HCT116 (cell line): ENCODE measurements around the gene HIVEP3. TPM values are rescaled to one million over a fixed set of nuclear protein-coding genes. Genes with fewer than 3 reads are reported as not detected.

Experiments used
- ATAC-seq: fragments of 200-7000 bp; cut with Tn5 transposase; 2 replicates; pipeline ENCODE4 v1.9.1; 2020; ENCODE audit warnings: mild to moderate bottlenecking, moderate library complexity
- BruUV-seq: library from RNA; stranded (reverse); fragments of 400-500 nt; replicated peaks from 2 replicates; lab custom pipeline; 2021; lab: Mats Ljungman, UMichigan
- CTCF ChIA-PET: fragments of 300-600 bp; sonication (Branson Sonifier 250); formaldehyde crosslinking; loops from one replicate; lab custom pipeline; 2021; ENCODE audit warnings: antibody characterized with exemption; lab: Charles Lee
- POLR2A ChIA-PET: fragments of 300-600, 350-600 bp; sonication (Branson Sonifier 250); formaldehyde crosslinking; loops from one replicate; lab custom pipeline; 2021; ENCODE audit warnings: antibody characterized with exemption; lab: Charles Lee
- RAD21 ChIA-PET, 2 experiments: fragments of 300-600 bp; sonication (Branson Sonifier 250); formaldehyde crosslinking; loops; one replicate each; lab custom pipeline; 2023; ENCODE audit warnings: low total read pairs in 2 of 2; ENCODE audit not compliant: uncharacterized antibody in 2 of 2, unreplicated experiment in 2 of 2, low non-redundant PET in 1 of 2; lab: Charles Lee
- DNase-seq: peaks from one replicate; pipeline ENCODE4 v3.0.0-alpha.2; 2010; ENCODE audit warnings: low read depth, low spot score
- H2AFZ ChIP-seq: fragments of 200-600 bp; shearing (Covaris generic), sonication (generic); 2 replicates; pipeline ENCODE4 v1.6.1; 2017; ENCODE audit warnings: low read depth, mixed run types, mixed read lengths, antibody characterized with exemption, low read length; ENCODE audit not compliant: poor library complexity, severe bottlenecking
- H3K27ac ChIP-seq: 2 replicates; pipeline ENCODE4 v1.5.1; 2012; ENCODE audit warnings: low read depth, low read length
- H3K27me3 ChIP-seq: fragments of 200-600 bp; sonication (generic); 2 replicates; pipeline ENCODE4 v1.6.1; 2016; ENCODE audit warnings: mixed run types, low read length, mixed read lengths; ENCODE audit not compliant: insufficient read depth
- H3K36me3 ChIP-seq, 2 experiments: fragments of 200-500 bp in 1 of 2; fragments of 200-600 bp in 1 of 2; sonication (Bioruptor generic) in 1 of 2; sonication (generic) in 1 of 2; 2 replicates each; pipeline versions ENCODE4 v1.5.1 to v1.6.1; 2014 to 2016; ENCODE audit warnings: low read length in 2 of 2, inconsistent platforms in 1 of 2, mixed read lengths in 1 of 2, mixed run types in 1 of 2; ENCODE audit not compliant: insufficient read depth in 2 of 2, control insufficient read depth in 1 of 2
- H3K4me1 ChIP-seq, 2 experiments: fragments of 200-600 bp in 1 of 2; sonication (generic) in 1 of 2; 2 replicates each; pipeline versions ENCODE4 v1.5.1 to v1.6.1; 2012 to 2017; ENCODE audit warnings: low read length in 2 of 2, inconsistent platforms in 1 of 2, mild to moderate bottlenecking in 1 of 2, mixed read lengths in 1 of 2, mixed run types in 1 of 2, moderate library complexity in 1 of 2; ENCODE audit not compliant: insufficient read depth in 2 of 2, control insufficient read depth in 1 of 2
- H3K4me2 ChIP-seq: fragments of 200-600 bp; sonication (generic); 2 replicates; pipeline ENCODE4 v1.6.1; 2017; ENCODE audit warnings: mixed run types, low read length, mixed read lengths
- H3K4me3 ChIP-seq, 2 experiments: fragments of 200-600 bp in 1 of 2; sonication (generic) in 1 of 2; replicated peaks in 1 of 2; 2 replicates each; pipeline ENCODE4 v1.5.1; 2011 to 2016; ENCODE audit warnings: low read length in 2 of 2, control low read depth in 1 of 2, low read depth in 1 of 2, mild to moderate bottlenecking in 1 of 2, mixed read lengths in 1 of 2, mixed run types in 1 of 2
- H3K79me2 ChIP-seq: fragments of 200-600 bp; sonication (generic); 2 replicates; pipeline ENCODE4 v1.6.1; 2017; ENCODE audit warnings: mild to moderate bottlenecking, mixed run types, low read length, moderate library complexity, mixed read lengths; ENCODE audit not compliant: insufficient read depth
- H3K9ac ChIP-seq: fragments of 200-600 bp; sonication (generic); 2 replicates; pipeline ENCODE4 v1.6.1; 2016; ENCODE audit warnings: low read length, mixed read lengths
- H3K9me2 ChIP-seq: fragments of 200-600 bp; sonication (generic), shearing (Covaris generic); 2 replicates; pipeline ENCODE4 v1.6.1; 2017; ENCODE audit warnings: mixed run types, mild to moderate bottlenecking, moderate library complexity; ENCODE audit not compliant: insufficient read depth
- H3K9me3 ChIP-seq, 2 experiments: fragments of 200-500 bp in 1 of 2; fragments of 200-600 bp in 1 of 2; sonication (Bioruptor generic) in 1 of 2; sonication (generic) in 1 of 2; 2 replicates each; pipeline ENCODE4 v1.6.1; 2014 to 2017; ENCODE audit warnings: low read length in 2 of 2, mixed read lengths in 2 of 2, inconsistent platforms in 1 of 2, low read depth in 1 of 2, mild to moderate bottlenecking in 1 of 2, mixed run types in 1 of 2, moderate library complexity in 1 of 2; ENCODE audit not compliant: control insufficient read depth in 1 of 2, insufficient read depth in 1 of 2
- H4K20me1 ChIP-seq: fragments of 200-600 bp; sonication (generic), shearing (Covaris generic); 2 replicates; pipeline ENCODE4 v1.6.1; 2017; ENCODE audit warnings: mixed run types, mild to moderate bottlenecking, moderate library complexity; ENCODE audit not compliant: insufficient read depth
- CBX3 ChIP-seq: IDR thresholded peaks from 2 replicates; pipeline ENCODE4 v1.6.1; 2012; ENCODE audit warnings: low read depth
- CTCF ChIP-seq, 3 experiments: fragments of 200-600 bp in 1 of 3; sonication (generic) in 1 of 3; IDR thresholded peaks in 2 of 3; conservative IDR thresholded peaks in 1 of 3; 2 replicates each; pipeline ENCODE4 v1.5.1; 2012 to 2017; ENCODE audit warnings: low read depth in 2 of 3, low read length in 2 of 3, antibody characterized with exemption in 1 of 3, borderline replicate concordance in 1 of 3, control low read depth in 1 of 3, mild to moderate bottlenecking in 1 of 3, mixed read lengths in 1 of 3, mixed run types in 1 of 3, moderate library complexity in 1 of 3; ENCODE audit not compliant: insufficient read depth in 1 of 3
- EZH2 ChIP-seq: fragments of 200-600 bp; sonication (generic); IDR thresholded peaks from 2 replicates; pipeline ENCODE4 v1.6.1; 2017; ENCODE audit warnings: antibody characterized with exemption, mixed run types
- EZH2phosphoT487 ChIP-seq: fragments of 200-600 bp; IDR thresholded peaks from 2 replicates; pipeline ENCODE4 v1.6.1; 2018; ENCODE audit warnings: antibody characterized with exemption, borderline replicate concordance
- FOSL1 ChIP-seq: IDR thresholded peaks from 2 replicates; pipeline ENCODE4 v1.6.1; 2012; ENCODE audit warnings: low read depth
- MAX ChIP-seq: IDR thresholded peaks from 2 replicates; pipeline ENCODE4 v1.6.1; 2012
- POLR2AphosphoS5 ChIP-seq: IDR thresholded peaks from 2 replicates; pipeline ENCODE4 v1.6.1; 2011; ENCODE audit warnings: mild to moderate bottlenecking, low read depth, low read length, moderate library complexity
- REST ChIP-seq: IDR thresholded peaks from 2 replicates; pipeline ENCODE4 v1.6.1; 2012; ENCODE audit warnings: low read depth
- ZFX ChIP-seq: fragments of 450-650 bp; IDR thresholded peaks from 2 replicates; pipeline ENCODE4 v1.6.1; 2017
- ZNF274 ChIP-seq: fragments of 200-500 bp; sonication (Bioruptor generic); IDR thresholded peaks from 2 replicates; pipeline ENCODE4 v1.6.1; 2014; ENCODE audit warnings: mild to moderate bottlenecking, low read depth, low read length, inconsistent platforms
- intact Hi-C: fragments of 100-400 bp; cut with micrococcal nuclease; formaldehyde crosslinking; loops from 2 replicates; pipeline ENCODE4 v1.10.0; 2022
- total RNA-seq: library from RNA; stranded (reverse); gene quantifications from one replicate; pipeline ENCODE4 v1.2.1, GENCODE V29; 2021; ENCODE audit not compliant: unreplicated experiment

The HIVEP3 gene
- total RNA-seq, 1 experiment from 2014 or later, result 7.1 TPM

- TF ChIP-seq CTCF (IDR thresholded peaks at IDR 0.05 in 2 of 3, conservative IDR thresholded peaks at IDR 0.05 in 1 of 3; ENCODE audit: borderline replicate concordance in 1 of 3, insufficient read depth in 1 of 3, low read depth in 2 of 3, low read length in 2 of 3) (peak in 2 of 3 experiments; percentile 32 to 35; a peak in 4 of 6 replicates), ZFX (no peak)
These were observed 17.4 kb upstream of the HIVEP3 start (continued) for GRCh38 chr1:41936107-41936506.

DNA sequence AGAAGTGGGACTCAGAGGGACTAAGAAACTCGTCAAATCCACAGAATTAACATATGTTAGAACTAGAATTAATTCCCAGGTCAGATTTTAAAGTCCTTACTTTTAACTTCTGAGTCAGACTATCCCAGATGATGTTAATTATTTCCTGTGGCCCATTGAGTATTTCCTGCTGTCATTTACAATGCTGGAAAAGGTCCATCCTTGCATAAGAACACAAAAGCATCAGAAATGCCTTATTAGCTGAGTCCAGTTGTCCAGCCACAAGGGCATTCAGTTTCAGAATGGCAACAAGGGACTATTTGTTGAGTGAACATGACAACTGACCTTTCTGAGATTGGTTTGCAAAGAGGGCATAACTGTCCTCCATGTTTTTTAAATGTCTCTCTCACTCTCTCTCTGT lies 16.5 kb upstream of the HIVEP3 start:
- H3K27me3 ChIP-seq, result no peaks in the 10 kb centered on the region
- RAD21 ChIA-PET, result no interaction called here
- no peaks in the 10 kb centered on the region; a peak in 1 of 4 replicates for H3K9me3 ChIP-seq
- H3K79me2 ChIP-seq, result no peaks in the 10 kb centered on the region
- H4K20me1 ChIP-seq, result no peaks in the 10 kb centered on the region
- no peak overlapping the region for H3K9ac ChIP-seq
- H2AFZ ChIP-seq, result no peak overlapping the region
- POLR2A ChIA-PET, result no interaction called here
- DNase-seq (no peak), ATAC-seq (no peak)
- no peaks in the 10 kb centered on the region for H3K9me2 ChIP-seq
- TF ChIP-seq POLR2AphosphoS5 (no peak), ZFX (no peak), CBX3 (no peak), ZNF274 (no peak), FOSL1 (no peak), MAX (no peak), EZH2 (no peak), REST (no peak), EZH2phosphoT487 (no peak)
- no peaks in the 10 kb centered on the region for H3K36me3 ChIP-seq
- H3K4me3 ChIP-seq, result no peak overlapping the region
- CTCF ChIA-PET, result no interaction called here
- peak overlapping the region; percentile 28; the same call in 1 of the 2 replicates for H3K4me2 ChIP-seq
- no TSS peak for BruUV-seq
- H3K27ac ChIP-seq, result no peak overlapping the region
- peaks cover 15 to 16% of the 10 kb centered on the region in 2 experiments for H3K4me1 ChIP-seq
- intact Hi-C loops, result no loop called here
